Measurements from ENCODE around the gene DIAPH1. TPM values are rescaled to one million over a fixed set of nuclear protein-coding genes. Genes with fewer than 3 reads are reported as not detected.

DIAPH1 gene
- total RNA-seq, 1 experiment from 2014 or later: 117 TPM

- H3K56ac ChIP-seq (ENCODE audit: insufficient read length, low read depth, low read length): no peak overlapping the region
- no peak overlapping the region for H4K5ac ChIP-seq (ENCODE audit: insufficient read length, low read depth, low read length)
- no peak overlapping the region for H2BK20ac ChIP-seq (ENCODE audit: low read depth, low read length, poor library complexity, severe bottlenecking)
- no peaks in the 10 kb centered on the region for H3K9me3 Mint-ChIP-seq
- H3K27me3 Mint-ChIP-seq (ENCODE audit: low read depth): no peaks in the 10 kb centered on the region
- no peak overlapping the region for H2AFZ ChIP-seq (ENCODE audit: low read length)
- peaks cover 3 to 20% (median 9%) of the 10 kb centered on the region in 3 experiments; a peak in 5 of 7 replicates for H3K36me3 Mint-ChIP-seq (ENCODE audit: insufficient read depth in 1 of 3, low read depth in 3 of 3)
- WGBS (ENCODE audit: extremely low coverage, insufficient read length, low lambda C conversion rate): no CpG with 5 or more reads among the region's 2 CpGs
- H3K79me2 ChIP-seq (ENCODE audit: insufficient read depth, low read length): no peaks in the 10 kb centered on the region; the same call in 1 of the 2 replicates
- H4K8ac ChIP-seq (replicated peaks; ENCODE audit: insufficient read length, low read depth, low read length): no peak overlapping the region
- H2BK5ac ChIP-seq (ENCODE audit: insufficient read length, low read length): no peak overlapping the region
- no peak overlapping the region for H3T11ph ChIP-seq (ENCODE audit: low read length)
- no peak overlapping the region for H3K4ac ChIP-seq (ENCODE audit: low read depth, low read length)
- no peak overlapping the region for H3K23ac ChIP-seq (ENCODE audit: insufficient read length, low read depth, low read length)
- TF ChIP-seq CTCF (conservative IDR thresholded peaks at IDR 0.05): no peak
- H3K9ac ChIP-seq (ENCODE audit: extremely low read depth, insufficient read length, low read length): no peak overlapping the region
- no peaks in the 10 kb centered on the region for H4K20me1 ChIP-seq (ENCODE audit: control insufficient read depth, insufficient read depth, insufficient read length)
- H2BK120ac ChIP-seq (ENCODE audit: low read depth, low read length, poor library complexity, severe bottlenecking): no peak overlapping the region
- no peak overlapping the region for H3K14ac ChIP-seq (ENCODE audit: insufficient read depth, low read length)
- no peak overlapping the region for H4K91ac ChIP-seq (ENCODE audit: insufficient read length, low read depth, low read length)
- no peak overlapping the region for H3K27ac Mint-ChIP-seq
- H3K27ac ChIP-seq (ENCODE audit: insufficient read length, low read depth, low read length): no peak overlapping the region
- no peak overlapping the region for H3K18ac ChIP-seq (ENCODE audit: insufficient read length, low read depth, low read length)
- no peaks in the 10 kb centered on the region for H3K23me2 ChIP-seq (ENCODE audit: insufficient read length, low read depth, low read length, poor library complexity, severe bottlenecking)
- H3K4me1 Mint-ChIP-seq: no peaks in the 10 kb centered on the region
- no peak for DNase-seq
- no peak overlapping the region for H3K4me3 Mint-ChIP-seq
- H3K4me1 ChIP-seq (ENCODE audit: insufficient read depth, low read length): no peaks in the 10 kb centered on the region
- no peak overlapping the region for H2AK5ac ChIP-seq (ENCODE audit: insufficient read length, low read length)
- H2BK15ac ChIP-seq (ENCODE audit: low read depth, low read length): no peak overlapping the region
- H3K4me2 ChIP-seq (ENCODE audit: insufficient read depth, insufficient read length, low read length): no peak overlapping the region
- H3K79me1 ChIP-seq (ENCODE audit: insufficient read depth, low read depth, low read length, poor library complexity, severe bottlenecking): peaks cover 10% of the 10 kb centered on the region
- no peaks in the 10 kb centered on the region for H3K9me3 ChIP-seq (ENCODE audit: control insufficient read depth, low read depth, low read length)
- no peak overlapping the region for H2BK12ac ChIP-seq (ENCODE audit: insufficient read length, low read depth, low read length)
- no peaks in the 10 kb centered on the region for H3K27me3 ChIP-seq (ENCODE audit: insufficient read depth, low read length)
Observed at GRCh38 chr5:141590127-141590526, 28.7 kb downstream of the DIAPH1 start.

Measured in H9 (cell line).